ENCODE results near the gene RAP1GAP2. TPM values are rescaled to one million over a fixed set of nuclear protein-coding genes. Genes with fewer than 3 reads are reported as not detected.
"Not testable (repeated sequence)": the region's sequence is repeated elsewhere in the genome, so short reads cannot be mapped to it uniquely, and the experiment has no call there.

The RAP1GAP2 gene
- total RNA-seq, 2 experiments from 2014 or later, result not detected

GRCh38 chr17:3040882-3041281 lies 244.6 kb downstream of the RAP1GAP2 start:
- Mint-ChIP-seq H3K27me3 (peaks cover 48% of the 10 kb centered on the region), H3K9me3 (peaks cover 11% of the 10 kb centered on the region), H3K36me3 (no peaks in the 10 kb centered on the region), H3K4me3 (no peak overlapping the region), H3K27ac (no peak overlapping the region), H3K4me1 (peaks cover 6% of the 10 kb centered on the region)
- no peak for DNase-seq

GRCh38 chr17:3043737-3044365 lies 247.6 kb downstream of the RAP1GAP2 start:
- H3K27ac Mint-ChIP-seq, result no peak overlapping the region
- DNase-seq, result peak; percentile 17
- H3K9me3 Mint-ChIP-seq, result peaks cover 11% of the 10 kb centered on the region
- no peak overlapping the region for H3K4me3 Mint-ChIP-seq
- H3K4me1 Mint-ChIP-seq, result peaks cover 12% of the 10 kb centered on the region
- peaks cover 46% of the 10 kb centered on the region for H3K27me3 Mint-ChIP-seq
- H3K36me3 Mint-ChIP-seq, result no peaks in the 10 kb centered on the region

GRCh38 chr17:3046753-3047152 lies 250.5 kb downstream of the RAP1GAP2 start:
- Mint-ChIP-seq H3K4me1 (peaks cover 10% of the 10 kb centered on the region), H3K36me3 (no peaks in the 10 kb centered on the region), H3K27ac (no peak overlapping the region), H3K4me3 (no peak overlapping the region), H3K27me3 (peaks cover 27% of the 10 kb centered on the region), H3K9me3 (peaks cover 11% of the 10 kb centered on the region)
- DNase-seq, result no peak

GRCh38 chr17:3048727-3049471 lies 252.7 kb downstream of the RAP1GAP2 start:
- Mint-ChIP-seq H3K9me3 (peaks cover 5% of the 10 kb centered on the region), H3K4me3 (peak overlapping the region; percentile 89), H3K27me3 (peaks cover 13% of the 10 kb centered on the region), H3K4me1 (peaks cover 10% of the 10 kb centered on the region), H3K36me3 (no peaks in the 10 kb centered on the region), H3K27ac (peak overlapping the region; percentile 84)
- DNase-seq, result peak; percentile 91

DNA sequence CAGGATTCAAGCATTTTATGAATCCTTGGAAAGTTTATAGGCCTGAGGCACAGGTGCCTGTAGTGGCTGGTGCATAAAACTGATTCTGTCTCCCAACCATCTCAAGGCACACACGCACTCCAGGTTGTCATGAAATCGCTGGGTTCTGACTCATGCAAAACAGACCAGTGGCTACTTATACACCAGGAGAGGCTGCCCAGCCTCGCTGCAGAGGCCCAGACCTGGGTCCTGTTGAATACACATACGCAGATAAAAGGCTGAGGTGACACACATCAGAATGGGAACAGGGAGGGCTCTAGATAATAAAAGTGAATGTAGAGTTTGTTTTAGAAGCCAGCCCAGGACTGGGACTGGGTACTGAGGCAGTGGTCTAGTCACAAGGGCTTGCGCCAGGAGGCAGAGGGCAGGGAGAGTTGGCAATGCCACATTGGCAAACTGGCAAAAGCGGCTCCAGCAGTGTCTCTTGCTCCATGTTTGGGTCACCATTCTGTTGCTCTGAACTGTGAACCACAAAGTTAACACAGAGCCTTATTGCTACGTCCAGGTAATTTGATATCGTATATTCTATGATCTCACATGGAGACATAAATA lies 253.6 kb downstream of the RAP1GAP2 start:
- H3K27me3 Mint-ChIP-seq, result peaks cover 7% of the 10 kb centered on the region
- no peaks in the 10 kb centered on the region for H3K36me3 Mint-ChIP-seq
- peaks cover 10% of the 10 kb centered on the region for H3K4me1 Mint-ChIP-seq
- H3K9me3 Mint-ChIP-seq, result no peaks in the 10 kb centered on the region
- peak overlapping the region; percentile 89 for H3K4me3 Mint-ChIP-seq
- no peak overlapping the region for H3K27ac Mint-ChIP-seq
- DNase-seq, result no peak

GRCh38 chr17:3054868-3055267 lies 258.6 kb downstream of the RAP1GAP2 start:
- not testable (repeated sequence) for H3K36me3 Mint-ChIP-seq, DNase-seq, H3K9me3 Mint-ChIP-seq, H3K4me3 Mint-ChIP-seq, H3K27me3 Mint-ChIP-seq, H3K27ac Mint-ChIP-seq, H3K4me1 Mint-ChIP-seq

- not testable (repeated sequence) for H3K9me3 Mint-ChIP-seq, H3K27ac Mint-ChIP-seq, H3K4me3 Mint-ChIP-seq, H3K36me3 Mint-ChIP-seq, H3K27me3 Mint-ChIP-seq, H3K4me1 Mint-ChIP-seq, DNase-seq
These were observed 266.7 kb downstream of the RAP1GAP2 start for GRCh38 chr17:3062824-3063377.

DNA sequence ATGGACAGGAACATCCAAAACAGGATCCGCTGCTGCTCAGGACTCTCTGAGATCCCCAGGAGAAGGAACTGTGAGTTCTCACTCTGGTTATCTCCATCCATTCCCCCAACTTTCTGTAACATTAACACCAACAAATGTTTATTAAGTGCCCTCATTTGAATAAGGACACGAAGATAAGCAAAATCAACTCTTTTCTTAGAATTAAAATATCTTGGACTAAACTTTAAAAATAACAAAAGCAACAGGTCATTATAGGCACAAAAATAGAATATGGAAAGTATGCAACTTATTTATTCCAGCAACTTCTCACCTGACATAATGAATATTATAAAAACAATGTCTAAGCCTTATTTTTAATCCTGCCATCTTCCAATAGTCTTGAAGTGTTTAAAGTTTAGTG lies 267.3 kb downstream of the RAP1GAP2 start, which contains the start of gene OR1D5:
Gene OR1D5, minus strand, starts transcription at position 101 of the 400 bp plus-strand sequence. Its CDS starts 0 bp downstream, at position 101.
- H3K4me3 Mint-ChIP-seq, H3K4me1 Mint-ChIP-seq, DNase-seq, H3K27me3 Mint-ChIP-seq, H3K36me3 Mint-ChIP-seq, H3K9me3 Mint-ChIP-seq, H3K27ac Mint-ChIP-seq: not testable (repeated sequence)

- H3K4me3 Mint-ChIP-seq, H3K9me3 Mint-ChIP-seq, H3K27ac Mint-ChIP-seq, DNase-seq, H3K4me1 Mint-ChIP-seq, H3K27me3 Mint-ChIP-seq, H3K36me3 Mint-ChIP-seq: not testable (repeated sequence)
These were observed 269.0 kb downstream of the RAP1GAP2 start for GRCh38 chr17:3065192-3065591.

- H3K36me3 Mint-ChIP-seq, DNase-seq, H3K27ac Mint-ChIP-seq, H3K4me3 Mint-ChIP-seq, H3K4me1 Mint-ChIP-seq, H3K9me3 Mint-ChIP-seq: not testable (repeated sequence)
- H3K27me3 Mint-ChIP-seq, result peaks cover 24% of the 10 kb centered on the region
These were observed 277.6 kb downstream of the RAP1GAP2 start for GRCh38 chr17:3073850-3074249.

Other genes starting within 250 kb of the RAP1GAP2 start
- 100 to 1,000 TPM; 137 to 156 TPM for gene PAFAH1B1, start 202.8 kb upstream of the RAP1GAP2 start, total RNA-seq
- gene CLUH, start 84.7 kb upstream of the RAP1GAP2 start, total RNA-seq, result 100 to 1,000 TPM; 162 to 171 TPM
- gene CCDC92B, start 46.8 kb upstream of the RAP1GAP2 start, total RNA-seq, result not detected

All from activated naive CD8-positive, alpha-beta T cell treated with anti-CD3 and anti-CD28 coated beads for 36 hours (primary cell).